GM23338 (cell line): ENCODE data around the gene RFC1.

Experiments used
- CREB1 ChIP-seq: fragments of 250-450 bp; sonication (Bioruptor Pico); IDR thresholded peaks from 2 replicates; pipeline ENCODE4 v1.5.0; 2020; ENCODE audit warnings: low read depth, mild to moderate bottlenecking, moderate library complexity
- EZH2 ChIP-seq: fragments of 200-600 bp; sonication (generic); IDR thresholded peaks from one replicate; pipeline ENCODE4 v1.8.0; 2017; ENCODE audit warnings: antibody characterized with exemption, mild to moderate bottlenecking, low read depth; ENCODE audit not compliant: unreplicated experiment
- STAT1 ChIP-seq: IDR thresholded peaks from one replicate; pipeline ENCODE4 v1.6.1; 2016; ENCODE audit warnings: antibody characterized with exemption; ENCODE audit not compliant: unreplicated experiment
- TF ChIP-seq, protein P1 (sequence below), 2 experiments: fragments of 200-600 bp in 1 of 2; sonication (generic) in 1 of 2; conservative IDR thresholded peaks; 2 replicates each; pipeline versions ENCODE4 v1.5.1 to v1.6.1; 2016 to 2017; ENCODE audit warnings: antibody characterized with exemption in 2 of 2, low read depth in 2 of 2, mild to moderate bottlenecking in 2 of 2, moderate library complexity in 1 of 2

DNA sequence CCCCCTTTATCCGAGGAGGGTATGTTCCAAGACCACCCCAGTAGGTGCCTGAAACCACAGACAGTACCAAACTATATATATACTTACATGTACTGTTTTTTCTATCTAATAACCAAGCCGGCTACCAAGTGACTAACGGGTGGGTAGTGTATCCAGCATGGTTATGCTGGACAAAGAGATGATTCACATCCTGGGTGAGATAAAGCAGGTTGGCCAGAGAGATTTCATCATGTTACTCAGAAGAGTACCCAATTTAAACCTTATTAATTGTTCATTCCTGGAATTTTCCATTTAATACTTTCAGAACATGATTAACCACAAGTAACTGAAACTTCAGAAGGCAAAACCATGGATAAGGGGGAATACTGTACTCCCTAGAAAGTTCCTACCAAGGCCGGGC, 46.5 kb downstream of the RFC1 start:
- TF ChIP-seq, protein P1, sequence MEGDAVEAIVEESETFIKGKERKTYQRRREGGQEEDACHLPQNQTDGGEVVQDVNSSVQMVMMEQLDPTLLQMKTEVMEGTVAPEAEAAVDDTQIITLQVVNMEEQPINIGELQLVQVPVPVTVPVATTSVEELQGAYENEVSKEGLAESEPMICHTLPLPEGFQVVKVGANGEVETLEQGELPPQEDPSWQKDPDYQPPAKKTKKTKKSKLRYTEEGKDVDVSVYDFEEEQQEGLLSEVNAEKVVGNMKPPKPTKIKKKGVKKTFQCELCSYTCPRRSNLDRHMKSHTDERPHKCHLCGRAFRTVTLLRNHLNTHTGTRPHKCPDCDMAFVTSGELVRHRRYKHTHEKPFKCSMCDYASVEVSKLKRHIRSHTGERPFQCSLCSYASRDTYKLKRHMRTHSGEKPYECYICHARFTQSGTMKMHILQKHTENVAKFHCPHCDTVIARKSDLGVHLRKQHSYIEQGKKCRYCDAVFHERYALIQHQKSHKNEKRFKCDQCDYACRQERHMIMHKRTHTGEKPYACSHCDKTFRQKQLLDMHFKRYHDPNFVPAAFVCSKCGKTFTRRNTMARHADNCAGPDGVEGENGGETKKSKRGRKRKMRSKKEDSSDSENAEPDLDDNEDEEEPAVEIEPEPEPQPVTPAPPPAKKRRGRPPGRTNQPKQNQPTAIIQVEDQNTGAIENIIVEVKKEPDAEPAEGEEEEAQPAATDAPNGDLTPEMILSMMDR (conservative IDR thresholded peaks at IDR 0.05; ENCODE audit: low read depth in 2 of 2) = no peak
- TF ChIP-seq EZH2 = no peak
- no peak for TF ChIP-seq STAT1
- TF ChIP-seq CREB1 (CRISPR knock-in tag) = no peak
